Activated CD4-positive, alpha-beta T cell treated with anti-CD3 and anti-CD28 coated beads, Interleukin-2, amount 10 ng/mL, durations not matched to agents 7 days and 5 days (primary cell): ENCODE measurements around the gene ZNF487. TPM values are rescaled to one million over a fixed set of nuclear protein-coding genes. Genes with fewer than 3 reads are reported as not detected.

Experiments
- CTCF ChIA-PET: fragments of 350-600 bp; sonication (Branson Sonifier 250); formaldehyde crosslinking; loops from one replicate; lab custom pipeline; 2021; ENCODE audit warnings: antibody characterized with exemption; lab: Charles Lee
- POLR2A ChIA-PET: fragments of 350-600 bp; sonication (Branson Sonifier 250); formaldehyde crosslinking; loops from one replicate; lab custom pipeline; 2021; ENCODE audit warnings: antibody characterized with exemption; lab: Charles Lee
- DNase-seq: peaks from one replicate; pipeline ENCODE4 v3.0.0-alpha.2; 2020
- H3K27ac Mint-ChIP-seq: one replicate; pipeline ENCODE4 v1.8.0; 2021; ENCODE audit warnings: mild to moderate bottlenecking, moderate library complexity, mixed read lengths
- H3K27me3 Mint-ChIP-seq: one replicate; pipeline ENCODE4 v1.8.0; 2021; ENCODE audit warnings: mixed read lengths
- H3K36me3 Mint-ChIP-seq: one replicate; pipeline ENCODE4 v1.8.0; 2021; ENCODE audit warnings: low read depth, mixed read lengths
- H3K4me1 Mint-ChIP-seq: one replicate; pipeline ENCODE4 v1.8.0; 2021; ENCODE audit warnings: mixed read lengths
- H3K4me3 Mint-ChIP-seq: one replicate; pipeline ENCODE4 v1.8.0; 2021; ENCODE audit warnings: mild to moderate bottlenecking, moderate library complexity, mixed read lengths
- H3K9me3 Mint-ChIP-seq: one replicate; pipeline ENCODE4 v1.8.0; 2021; ENCODE audit warnings: mixed read lengths
- total RNA-seq, 2 experiments: library from RNA; stranded (reverse); gene quantifications; one replicate each; pipeline ENCODE4 v1.2.3, GENCODE V29; 2021

ZNF487 gene
- total RNA-seq, 2 experiments from 2014 or later, result 3.8 to 5.6 TPM

DNA sequence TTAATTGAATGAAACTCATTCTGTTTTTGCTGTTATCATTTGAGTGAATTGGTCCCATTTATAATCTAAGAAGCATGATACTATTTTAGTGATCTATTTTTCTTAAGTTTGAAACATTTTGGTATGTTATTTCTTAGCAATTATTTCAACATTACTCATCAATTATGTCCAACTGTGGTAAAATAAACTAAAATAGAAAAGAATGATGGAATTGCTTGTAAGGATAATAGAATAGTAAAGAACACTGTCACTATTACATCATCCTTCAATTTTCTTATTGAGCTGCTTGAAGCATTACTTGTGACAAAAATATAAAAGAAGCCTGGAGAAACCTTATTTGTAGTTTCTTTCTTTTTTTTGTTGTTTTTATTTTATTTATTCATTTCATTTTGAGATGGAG lies 42.4 kb downstream of the ZNF487 start:
- H3K27me3 Mint-ChIP-seq, result no peaks in the 10 kb centered on the region
- peaks cover 13% of the 10 kb centered on the region for H3K36me3 Mint-ChIP-seq
- CTCF ChIA-PET, result no interaction called here
- peaks cover 20% of the 10 kb centered on the region for H3K9me3 Mint-ChIP-seq
- no peak overlapping the region for H3K4me3 Mint-ChIP-seq
- no peaks in the 10 kb centered on the region for H3K4me1 Mint-ChIP-seq
- DNase-seq, result no peak
- POLR2A ChIA-PET, result no interaction called here
- no peak overlapping the region for H3K27ac Mint-ChIP-seq

DNA sequence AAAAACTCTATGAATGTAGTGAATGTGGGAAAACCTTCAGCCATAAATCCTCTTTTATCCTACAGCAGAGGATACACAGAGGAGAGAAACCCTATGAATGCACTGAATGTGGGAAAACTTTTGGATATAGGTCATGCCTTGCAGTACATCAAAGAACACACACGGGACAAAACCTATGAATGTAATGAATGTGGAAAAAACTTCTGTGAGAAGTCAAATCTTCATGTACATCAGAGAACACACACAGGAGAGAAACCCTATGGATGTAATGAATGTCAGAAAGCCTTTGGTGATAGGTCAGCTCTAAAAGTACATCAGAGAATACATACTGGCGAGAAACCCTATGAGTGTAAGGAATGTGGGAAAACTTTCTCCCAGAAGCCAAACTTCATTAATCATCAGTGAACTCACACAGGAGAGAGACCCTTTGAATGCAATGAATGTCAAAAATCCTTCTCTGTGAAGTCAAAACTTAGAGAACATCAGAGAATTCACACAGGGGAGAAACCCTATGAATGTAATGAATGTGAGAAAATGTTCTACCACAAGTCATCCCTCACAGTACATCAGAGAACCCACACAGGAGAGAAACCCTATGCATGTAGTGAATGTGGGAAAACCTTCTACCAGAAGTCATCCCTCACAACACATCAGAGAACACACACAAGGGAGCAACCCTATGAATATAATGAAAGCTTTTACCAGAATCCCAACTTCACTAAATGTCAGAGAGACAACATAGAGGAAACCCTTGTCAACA lies 45.6 kb downstream of the ZNF487 start:
- Mint-ChIP-seq H3K9me3 (peaks cover 28% of the 10 kb centered on the region), H3K27me3 (no peaks in the 10 kb centered on the region), H3K4me1 (no peaks in the 10 kb centered on the region), H3K4me3 (no peak overlapping the region), H3K27ac (no peak overlapping the region), H3K36me3 (peaks cover 9% of the 10 kb centered on the region)
- DNase-seq, result no peak
- POLR2A ChIA-PET, result no interaction called here
- CTCF ChIA-PET, result no interaction called here

DNA sequence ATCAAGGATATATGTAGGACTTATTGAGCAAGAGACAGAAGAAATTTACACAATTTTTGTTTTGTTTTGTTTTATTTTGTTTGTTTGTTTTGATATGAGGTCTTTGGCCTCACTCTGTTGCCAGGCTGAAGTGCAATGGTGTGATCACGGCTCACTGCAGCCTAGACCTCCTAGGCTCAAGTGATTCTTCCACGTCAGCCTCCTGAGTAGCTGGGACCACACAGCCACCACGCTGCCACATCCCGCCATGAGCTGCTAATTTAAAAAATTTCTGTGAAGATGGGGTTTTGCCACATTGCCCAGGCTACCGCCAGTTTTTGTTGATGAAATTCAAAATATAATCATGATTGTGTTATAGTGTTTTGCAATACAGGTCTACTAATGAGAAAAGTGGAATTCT lies 54.9 kb downstream of the ZNF487 start:
- no peak overlapping the region for H3K27ac Mint-ChIP-seq
- H3K9me3 Mint-ChIP-seq, result peaks cover 13% of the 10 kb centered on the region
- no peaks in the 10 kb centered on the region for H3K27me3 Mint-ChIP-seq
- no peak for DNase-seq
- no peaks in the 10 kb centered on the region for H3K4me1 Mint-ChIP-seq
- H3K36me3 Mint-ChIP-seq, result no peaks in the 10 kb centered on the region
- ChIA-PET POLR2A (no interaction called here), CTCF (no interaction called here)
- H3K4me3 Mint-ChIP-seq, result no peak overlapping the region

DNA sequence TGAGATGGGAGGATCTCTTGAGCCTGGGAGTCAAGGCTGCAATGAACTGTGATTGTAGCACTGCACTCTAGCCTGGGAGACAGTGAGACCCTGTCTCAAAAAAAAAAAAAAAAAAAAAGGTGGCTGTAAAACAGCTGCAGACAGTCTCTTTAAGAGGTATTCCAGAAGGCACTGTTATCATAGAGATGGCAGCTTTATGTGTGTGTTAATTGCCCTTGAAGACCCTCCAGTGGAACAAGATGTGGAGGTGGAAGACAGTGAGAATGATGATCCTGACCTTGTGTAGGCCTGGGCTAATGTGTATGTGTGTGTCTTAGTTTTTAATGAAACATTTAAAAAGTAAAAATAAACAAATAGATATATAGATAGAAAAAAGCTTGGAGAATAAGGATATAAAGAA lies 66.0 kb downstream of the ZNF487 start:
- no peak for DNase-seq
- ChIA-PET CTCF (interaction anchor here (1.0 kb wide), 1 partner anchor 15 kb away, joined by 3 read pairs; no protein-coding TSS in a partner anchor), POLR2A (no interaction called here)
- peaks cover 6% of the 10 kb centered on the region for H3K9me3 Mint-ChIP-seq
- no peaks in the 10 kb centered on the region for H3K36me3 Mint-ChIP-seq
- no peaks in the 10 kb centered on the region for H3K27me3 Mint-ChIP-seq
- no peaks in the 10 kb centered on the region for H3K4me1 Mint-ChIP-seq
- H3K27ac Mint-ChIP-seq, result no peak overlapping the region
- no peak overlapping the region for H3K4me3 Mint-ChIP-seq

DNA sequence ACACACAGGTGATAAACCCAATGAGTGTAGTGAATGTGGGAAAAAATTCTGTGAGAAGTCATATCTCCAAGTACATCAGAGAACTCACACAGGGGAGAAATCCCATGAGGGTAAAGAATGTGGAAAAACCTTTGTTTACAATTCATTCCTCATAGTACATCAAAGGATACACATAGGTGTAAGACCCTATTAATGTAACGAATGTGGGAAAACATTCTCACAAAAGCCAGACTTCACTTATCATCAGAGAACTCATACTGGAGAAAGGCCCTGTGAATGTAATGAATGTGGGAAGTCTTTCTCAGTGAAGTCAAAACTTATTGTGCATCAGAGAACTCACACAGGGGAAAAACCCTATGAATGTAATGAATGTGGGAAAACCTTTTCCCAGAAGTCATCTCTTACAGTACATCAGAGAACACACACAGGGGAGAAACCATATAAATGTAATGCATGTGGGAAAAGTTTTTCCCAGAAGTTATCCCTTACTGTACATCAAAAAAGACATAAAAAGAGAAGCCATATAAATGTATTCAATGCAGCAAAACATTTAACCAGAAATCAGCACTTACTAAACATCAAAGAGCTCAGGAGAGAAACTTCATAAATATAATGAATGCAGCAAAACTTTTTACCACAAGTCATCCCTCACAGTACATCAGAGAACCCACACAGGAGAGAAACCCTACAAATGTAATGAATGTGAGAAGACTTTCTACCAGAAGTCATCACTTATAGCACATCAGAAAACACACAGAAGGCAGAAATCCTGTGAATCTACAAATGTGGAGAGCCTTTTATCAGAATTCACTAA lies 87.7 kb downstream of the ZNF487 start:
- H3K36me3 Mint-ChIP-seq, result peaks cover 10% of the 10 kb centered on the region
- no peak for DNase-seq
- H3K27me3 Mint-ChIP-seq, result no peaks in the 10 kb centered on the region
- no peak overlapping the region for H3K4me3 Mint-ChIP-seq
- H3K9me3 Mint-ChIP-seq, result peaks cover 64% of the 10 kb centered on the region
- H3K4me1 Mint-ChIP-seq, result no peaks in the 10 kb centered on the region
- ChIA-PET CTCF (no interaction called here), POLR2A (no interaction called here)
- no peak overlapping the region for H3K27ac Mint-ChIP-seq

Other genes with a start within 250 kb of the ZNF487 start
- gene RASGEF1A, start 170.0 kb upstream of the ZNF487 start, total RNA-seq, result 1 to 10 TPM; 1.6 to 2.3 TPM
- not detected for gene FXYD4, start 65.5 kb upstream of the ZNF487 start, total RNA-seq
- 100 to 1,000 TPM; 464 to 481 TPM for gene HNRNPF, start 27.9 kb upstream of the ZNF487 start, total RNA-seq
- gene ZNF239, start 137.5 kb downstream of the ZNF487 start, total RNA-seq, result under 1 TPM; 0.45 to 0.73 TPM
- gene ZNF485, start 169.3 kb downstream of the ZNF487 start, total RNA-seq, result 1 to 10 TPM; 3.4 to 4.2 TPM
- gene ZNF32, start 211.8 kb downstream of the ZNF487 start, total RNA-seq, result 10 to 100 TPM; 18.0 to 19.0 TPM